ENCODE data around the gene TP53TG5.
A peak's percentile ranks its signal among the peaks of the same experiment; 100 is the strongest.

The TP53TG5 gene

GRCh38 chr20:45346851-45347250 is 31.3 kb downstream of the TP53TG5 start:
- ChIA-PET CTCF (interaction anchor here (0.8 to 4.1 kb wide), 10 partner anchors 13 to 105 kb away, joined by 3 to 27 read pairs (median 4); partner anchors contain the start of gene SYS1), POLR2A (interaction anchor here (1.4 to 4.2 kb wide), 2 partner anchors 16 to 24 kb away, joined by 4 to 16 read pairs; partner anchors contain the start of gene SYS1)
- H3K4me3 ChIP-seq (ENCODE audit: control insufficient read depth in 1 of 7, extremely low read depth in 1 of 7, insufficient read depth in 4 of 7, low read depth in 2 of 7, low read length in 6 of 7): peak overlapping the region in 1 of 7 experiments; percentile 81
- no peaks in the 10 kb centered on the region for H3K9me3 ChIP-seq (ENCODE audit: control extremely low read depth in 1 of 5, control insufficient read depth in 4 of 5, insufficient read depth in 2 of 5, low read depth in 1 of 5, low read length in 4 of 5)
- 100% methylated on average over 4 of the region's 5 CpGs for WGBS (ENCODE audit: insufficient coverage)
- no peaks in the 10 kb centered on the region for H3K36me3 ChIP-seq (ENCODE audit: control insufficient read depth in 4 of 4, insufficient read depth in 4 of 4, low read length in 3 of 4)
- peaks cover 0 to 46% (median 34%) of the 10 kb centered on the region in 4 experiments for H3K4me1 ChIP-seq (ENCODE audit: control extremely low read depth in 1 of 4, control insufficient read depth in 4 of 4, insufficient read depth in 4 of 4, low read length in 3 of 4)
- no peak overlapping the region for H3K27ac ChIP-seq (ENCODE audit: insufficient read depth in 1 of 2, low read depth in 1 of 2, low read length in 2 of 2, poor library complexity in 1 of 2, severe bottlenecking in 2 of 2)
- H3K27me3 ChIP-seq (replicated peaks in 2 of 5; ENCODE audit: control insufficient read depth in 4 of 5, insufficient read depth in 5 of 5, low read length in 4 of 5): peaks cover 0 to 7% (median 0%) of the 10 kb centered on the region in 5 experiments
- peak in 1 of 3 donors; percentile 16 for DNase-seq

DNA sequence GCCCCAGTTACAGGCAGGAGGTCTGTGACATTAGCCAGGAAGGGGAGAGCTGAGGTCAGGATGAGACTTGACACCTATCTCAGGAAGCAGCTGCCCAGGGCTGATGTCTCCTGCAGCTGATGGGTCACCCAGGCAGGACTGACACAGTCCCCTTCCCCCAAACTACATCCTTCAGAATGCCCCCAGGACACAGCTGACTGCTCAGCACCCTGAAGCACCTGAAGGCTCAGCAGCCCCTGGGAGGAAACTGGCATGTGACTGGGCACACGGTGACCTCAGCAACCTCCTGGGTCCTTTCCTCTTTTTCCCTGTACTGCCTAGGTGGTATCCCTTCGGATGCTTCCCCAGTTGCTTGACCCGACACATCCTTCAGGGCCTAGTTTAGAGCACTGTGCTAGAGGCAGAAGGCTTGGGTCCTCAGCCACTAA is 31.8 kb downstream of the TP53TG5 start:
- ChIA-PET POLR2A (interaction anchor here (0.6 to 4.2 kb wide), 4 partner anchors 17 to 181 kb away, joined by 3 to 16 read pairs (median 6); partner anchors contain the start of gene SYS1), CTCF (interaction anchor here (0.8 to 4.1 kb wide), 8 partner anchors 13 to 105 kb away, joined by 3 to 27 read pairs (median 6); partner anchors contain the start of gene SYS1)
- WGBS (ENCODE audit: insufficient coverage): 56% methylated on average over 3 of the region's 3 CpGs
- peaks cover 0 to 7% (median 0%) of the 10 kb centered on the region in 5 experiments for H3K27me3 ChIP-seq (replicated peaks in 2 of 5; ENCODE audit: control insufficient read depth in 4 of 5, insufficient read depth in 5 of 5, low read length in 4 of 5)
- H3K9me3 ChIP-seq (ENCODE audit: control extremely low read depth in 1 of 5, control insufficient read depth in 4 of 5, insufficient read depth in 2 of 5, low read depth in 1 of 5, low read length in 4 of 5): no peaks in the 10 kb centered on the region
- peak in 2 of 3 donors; percentile 85 to 92 for DNase-seq
- peak overlapping the region in 2 of 7 experiments; percentile 1 to 6 for H3K4me3 ChIP-seq (ENCODE audit: control insufficient read depth in 1 of 7, extremely low read depth in 1 of 7, insufficient read depth in 4 of 7, low read depth in 2 of 7, low read length in 6 of 7)
- H3K36me3 ChIP-seq (ENCODE audit: control insufficient read depth in 4 of 4, insufficient read depth in 4 of 4, low read length in 3 of 4): no peaks in the 10 kb centered on the region
- H3K27ac ChIP-seq (ENCODE audit: insufficient read depth in 1 of 2, low read depth in 1 of 2, low read length in 2 of 2, poor library complexity in 1 of 2, severe bottlenecking in 2 of 2): no peak overlapping the region
- H3K4me1 ChIP-seq (ENCODE audit: control extremely low read depth in 1 of 4, control insufficient read depth in 4 of 4, insufficient read depth in 4 of 4, low read length in 3 of 4): peaks cover 0 to 47% (median 34%) of the 10 kb centered on the region in 4 experiments

GRCh38 chr20:45345104-45345936 is 32.8 kb downstream of the TP53TG5 start:
- CTCF ChIA-PET: interaction anchor here (0.8 to 4.1 kb wide), 6 partner anchors 10 to 32 kb away, joined by 3 to 27 read pairs (median 6); partner anchors contain the start of gene SYS1
- Histone ChIP-seq H3K4me3 (ENCODE audit: control insufficient read depth in 1 of 7, extremely low read depth in 1 of 7, insufficient read depth in 4 of 7, low read depth in 2 of 7, low read length in 6 of 7) (peak overlapping the region in 1 of 7 experiments; percentile 1), H3K4me1 (ENCODE audit: control extremely low read depth in 1 of 4, control insufficient read depth in 4 of 4, insufficient read depth in 4 of 4, low read length in 3 of 4) (peaks cover 0 to 47% (median 34%) of the 10 kb centered on the region in 4 experiments), H3K27ac (ENCODE audit: insufficient read depth in 1 of 2, low read depth in 1 of 2, low read length in 2 of 2, poor library complexity in 1 of 2, severe bottlenecking in 2 of 2) (no peak overlapping the region), H3K9me3 (ENCODE audit: control extremely low read depth in 1 of 5, control insufficient read depth in 4 of 5, insufficient read depth in 2 of 5, low read depth in 1 of 5, low read length in 4 of 5) (no peaks in the 10 kb centered on the region), H3K27me3 (replicated peaks in 2 of 5; ENCODE audit: control insufficient read depth in 4 of 5, insufficient read depth in 5 of 5, low read length in 4 of 5) (peaks cover 0 to 7% (median 0%) of the 10 kb centered on the region in 5 experiments), H3K36me3 (ENCODE audit: control insufficient read depth in 4 of 4, insufficient read depth in 4 of 4, low read length in 3 of 4) (peaks cover 0 to 2% (median 0%) of the 10 kb centered on the region in 4 experiments)
- 73% methylated on average over 5 of the region's 9 CpGs for whole genome bisulfite sequencing (ENCODE audit: insufficient coverage)
- POLR2A ChIA-PET: interaction anchor here (1.1 to 4.2 kb wide), 2 partner anchors 18 to 21 kb away, joined by 3 to 16 read pairs; partner anchors contain the start of gene SYS1
- no peak for DNase-seq

DNA sequence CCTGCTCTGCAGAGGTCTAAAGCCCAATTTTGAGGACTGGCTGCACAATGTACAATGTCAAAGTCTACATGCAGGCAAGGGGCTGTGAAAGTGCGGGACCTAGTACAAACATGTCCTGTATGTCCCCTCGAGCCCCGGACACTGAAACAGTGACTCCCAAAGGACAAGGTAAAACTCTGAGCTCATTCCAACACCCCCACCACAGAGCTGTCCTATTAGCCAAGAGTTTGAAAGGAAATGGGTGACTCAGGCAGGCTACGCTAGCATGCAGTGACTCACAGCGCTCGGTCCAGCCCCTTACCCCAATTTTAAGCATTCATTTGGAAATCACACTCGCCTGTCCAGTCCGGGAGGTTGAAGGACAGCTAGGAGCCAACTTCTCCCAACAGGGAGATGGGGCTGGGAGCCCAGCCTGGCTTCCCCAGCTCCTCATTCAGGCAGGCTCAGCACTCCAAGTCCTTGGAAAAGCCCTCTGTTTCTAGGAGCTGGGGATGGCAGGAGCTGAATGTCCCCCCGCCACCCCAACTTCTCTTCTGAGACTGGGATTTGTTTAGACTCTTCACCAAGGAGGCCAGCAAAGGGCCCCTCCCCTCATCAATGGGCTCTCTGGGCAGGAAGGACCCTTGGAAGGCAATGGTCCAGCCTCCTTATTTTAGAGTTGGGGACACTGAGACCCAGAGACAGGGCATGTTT is 33.8 kb downstream of the TP53TG5 start:
- DNase-seq: peak in 2 of 3 donors; percentile 66 to 72
- H3K9me3 ChIP-seq (ENCODE audit: control extremely low read depth in 1 of 5, control insufficient read depth in 4 of 5, insufficient read depth in 2 of 5, low read depth in 1 of 5, low read length in 4 of 5): no peaks in the 10 kb centered on the region
- H3K27me3 ChIP-seq (replicated peaks in 2 of 5; ENCODE audit: control insufficient read depth in 4 of 5, insufficient read depth in 5 of 5, low read length in 4 of 5): peaks cover 0 to 7% (median 0%) of the 10 kb centered on the region in 5 experiments
- peaks cover 0 to 47% (median 34%) of the 10 kb centered on the region in 4 experiments for H3K4me1 ChIP-seq (ENCODE audit: control extremely low read depth in 1 of 4, control insufficient read depth in 4 of 4, insufficient read depth in 4 of 4, low read length in 3 of 4)
- CTCF ChIA-PET: interaction anchor here (0.6 to 1.8 kb wide), 6 partner anchors 9 to 25 kb away, joined by 3 to 7 read pairs (median 3); no protein-coding TSS in a partner anchor
- POLR2A ChIA-PET: no interaction called here
- H3K36me3 ChIP-seq (ENCODE audit: control insufficient read depth in 4 of 4, insufficient read depth in 4 of 4, low read length in 3 of 4): peaks cover 0 to 2% (median 0%) of the 10 kb centered on the region in 4 experiments
- H3K4me3 ChIP-seq (ENCODE audit: control insufficient read depth in 1 of 7, extremely low read depth in 1 of 7, insufficient read depth in 4 of 7, low read depth in 2 of 7, low read length in 6 of 7): no peak overlapping the region
- WGBS (ENCODE audit: insufficient coverage): 93% methylated on average over 6 of the region's 9 CpGs
- no peak overlapping the region for H3K27ac ChIP-seq (ENCODE audit: insufficient read depth in 1 of 2, low read depth in 1 of 2, low read length in 2 of 2, poor library complexity in 1 of 2, severe bottlenecking in 2 of 2)

DNA sequence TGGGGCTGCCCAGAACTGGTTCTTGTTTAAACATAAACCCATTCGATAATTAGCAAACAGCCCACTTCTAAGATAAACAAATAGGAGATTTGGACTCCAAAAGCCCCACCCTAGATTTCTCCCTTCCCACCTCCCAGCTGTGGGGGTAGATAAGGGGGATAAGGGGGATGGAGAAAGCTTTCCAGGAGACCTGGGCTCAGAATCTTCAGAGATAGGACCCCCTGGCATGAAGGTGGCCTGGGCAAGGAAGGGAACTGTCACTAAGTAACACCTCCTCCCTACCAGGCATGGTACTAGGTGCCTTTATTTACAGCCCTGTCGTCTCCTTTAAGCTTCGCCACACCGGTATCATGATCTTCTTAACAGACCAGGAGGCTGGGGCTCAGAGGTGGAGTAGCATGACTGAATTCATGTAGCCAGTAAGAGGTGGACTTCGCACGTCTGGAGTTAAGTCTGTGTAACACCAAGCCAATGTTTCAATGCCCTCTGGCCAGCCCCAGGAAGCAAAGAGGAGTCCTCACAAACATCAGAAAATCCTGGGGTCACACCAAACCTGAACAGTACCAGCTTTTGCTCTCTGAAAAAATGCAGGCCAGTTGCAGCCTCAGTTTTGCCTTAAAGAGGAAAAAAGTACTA is 34.5 kb downstream of the TP53TG5 start:
- Histone ChIP-seq H3K4me3 (ENCODE audit: control insufficient read depth in 1 of 7, extremely low read depth in 1 of 7, insufficient read depth in 4 of 7, low read depth in 2 of 7, low read length in 6 of 7) (no peak overlapping the region), H3K27me3 (replicated peaks in 2 of 5; ENCODE audit: control insufficient read depth in 4 of 5, insufficient read depth in 5 of 5, low read length in 4 of 5) (peaks cover 0 to 7% (median 0%) of the 10 kb centered on the region in 5 experiments), H3K36me3 (ENCODE audit: control insufficient read depth in 4 of 4, insufficient read depth in 4 of 4, low read length in 3 of 4) (peaks cover 0 to 2% (median 0%) of the 10 kb centered on the region in 4 experiments), H3K9me3 (ENCODE audit: control extremely low read depth in 1 of 5, control insufficient read depth in 4 of 5, insufficient read depth in 2 of 5, low read depth in 1 of 5, low read length in 4 of 5) (no peaks in the 10 kb centered on the region), H3K4me1 (ENCODE audit: control extremely low read depth in 1 of 4, control insufficient read depth in 4 of 4, insufficient read depth in 4 of 4, low read length in 3 of 4) (peaks cover 0 to 47% (median 34%) of the 10 kb centered on the region in 4 experiments), H3K27ac (ENCODE audit: insufficient read depth in 1 of 2, low read depth in 1 of 2, low read length in 2 of 2, poor library complexity in 1 of 2, severe bottlenecking in 2 of 2) (no peak overlapping the region)
- DNase-seq: no peak
- CTCF ChIA-PET: interaction anchor here (0.9 to 1.8 kb wide), 4 partner anchors 9 to 25 kb away, joined by 3 to 7 read pairs (median 4); no protein-coding TSS in a partner anchor
- WGBS (ENCODE audit: insufficient coverage): 100% methylated on average over 4 of the region's 6 CpGs
- POLR2A ChIA-PET: no interaction called here

- DNase-seq: no peak
- ChIA-PET CTCF (interaction anchor here (0.9 kb wide), 1 partner anchor 12 kb away, joined by 3 read pairs; no protein-coding TSS in a partner anchor), POLR2A (no interaction called here)
- Histone ChIP-seq H3K4me3 (ENCODE audit: control insufficient read depth in 1 of 7, extremely low read depth in 1 of 7, insufficient read depth in 4 of 7, low read depth in 2 of 7, low read length in 6 of 7) (no peak overlapping the region), H3K27me3 (replicated peaks in 2 of 5; ENCODE audit: control insufficient read depth in 4 of 5, insufficient read depth in 5 of 5, low read length in 4 of 5) (peaks cover 0 to 7% (median 0%) of the 10 kb centered on the region in 5 experiments), H3K27ac (ENCODE audit: insufficient read depth in 1 of 2, low read depth in 1 of 2, low read length in 2 of 2, poor library complexity in 1 of 2, severe bottlenecking in 2 of 2) (no peak overlapping the region), H3K9me3 (ENCODE audit: control extremely low read depth in 1 of 5, control insufficient read depth in 4 of 5, insufficient read depth in 2 of 5, low read depth in 1 of 5, low read length in 4 of 5) (no peaks in the 10 kb centered on the region), H3K36me3 (ENCODE audit: control insufficient read depth in 4 of 4, insufficient read depth in 4 of 4, low read length in 3 of 4) (peaks cover 0 to 2% (median 0%) of the 10 kb centered on the region in 4 experiments), H3K4me1 (ENCODE audit: control extremely low read depth in 1 of 4, control insufficient read depth in 4 of 4, insufficient read depth in 4 of 4, low read length in 3 of 4) (peaks cover 0 to 46% (median 33%) of the 10 kb centered on the region in 4 experiments)
- WGBS (ENCODE audit: insufficient coverage): 90% methylated on average over 6 of the region's 6 CpGs
These were observed 35.1 kb downstream of the TP53TG5 start for GRCh38 chr20:45342855-45343531.
